HG03565 (cell line): ENCODE results near the gene MYL12A.
"Not testable (repeated sequence)": the region's sequence is repeated elsewhere in the genome, so short reads cannot be mapped to it uniquely, and the experiment has no call there.

Experiments used
- ATAC-seq: cut with Tn5 transposase; IDR thresholded peaks from one replicate; pipeline ENCODE4 v1.9.1; 2021; ENCODE audit warnings: mild to moderate bottlenecking, moderate library complexity; ENCODE audit not compliant: unreplicated experiment

The MYL12A gene

GRCh38 chr18:3254725-3255124 lies 7.1 kb downstream of the MYL12A start:
- ATAC-seq, result no peak

- ATAC-seq, result no peak
Observed at GRCh38 chr18:3255611-3256165, 8.1 kb downstream of the MYL12A start.

GRCh38 chr18:3256693-3257626 lies 9.4 kb downstream of the MYL12A start:
- no peak for ATAC-seq

- no peak for ATAC-seq
Observed at GRCh38 chr18:3257627-3258120, 10.1 kb downstream of the MYL12A start.

- no peak for ATAC-seq
Observed at GRCh38 chr18:3260995-3261372, 13.4 kb downstream of the MYL12A start.

GRCh38 chr18:3261373-3262233 lies 14.0 kb downstream of the MYL12A start, which contains the start of gene MYL12B:
Gene MYL12B, plus strand, starts transcription at chr18:3262133. Its CDS starts 10,766 bp downstream, at chr18:3272899.
- peak; percentile 75 for ATAC-seq

GRCh38 chr18:3262234-3263131 lies 14.9 kb downstream of the MYL12A start:
- ATAC-seq, result peak; percentile 13

GRCh38 chr18:3263132-3263700 lies 15.6 kb downstream of the MYL12A start:
- ATAC-seq, result no peak

GRCh38 chr18:3264362-3264761 lies 16.8 kb downstream of the MYL12A start:
- no peak for ATAC-seq

GRCh38 chr18:3265564-3266033 lies 18.0 kb downstream of the MYL12A start:
- no peak for ATAC-seq

- no peak for ATAC-seq
Observed at GRCh38 chr18:3266062-3266608, 18.5 kb downstream of the MYL12A start.

GRCh38 chr18:3268306-3268705 lies 20.7 kb downstream of the MYL12A start:
- no peak for ATAC-seq

- ATAC-seq, result no peak
Observed at GRCh38 chr18:3269241-3269913, 21.8 kb downstream of the MYL12A start.

GRCh38 chr18:3269914-3270299 lies 22.3 kb downstream of the MYL12A start:
- no peak for ATAC-seq

GRCh38 chr18:3273042-3273441 lies 25.4 kb downstream of the MYL12A start:
- no peak for ATAC-seq

GRCh38 chr18:3277643-3278213 lies 30.1 kb downstream of the MYL12A start:
- ATAC-seq, result not testable (repeated sequence)

- ATAC-seq, result peak; percentile 86
Observed at GRCh38 chr18:3279201-3280185, 31.9 kb downstream of the MYL12A start.
